Bronchial epithelial cell (primary cell): ENCODE data around the gene TTLL13. TPM values are rescaled to one million over a fixed set of nuclear protein-coding genes. Genes with fewer than 3 reads are reported as not detected.

Experiments
- DNase-seq: peaks from one replicate; pipeline ENCODE4 v3.0.0-alpha.2; 2010; ENCODE audit warnings: low read depth
- FAIRE-seq: peaks from 2 replicates; lab custom pipeline; 2011; peaks lifted over from hg19 to GRCh38; lab: Jason Lieb, UNC
- H3K27me3 ChIP-seq: 2 replicates; pipeline ENCODE4 v1.5.1; 2011; ENCODE audit warnings: low read length; ENCODE audit not compliant: control insufficient read depth, insufficient read depth
- H3K36me3 ChIP-seq: 2 replicates; pipeline ENCODE4 v1.5.1; 2011; ENCODE audit warnings: low read length; ENCODE audit not compliant: control insufficient read depth, insufficient read depth
- H3K4me3 ChIP-seq: 2 replicates; pipeline ENCODE4 v1.5.1; 2011; ENCODE audit warnings: mild to moderate bottlenecking, low read depth, low read length, control low read depth
- total RNA-seq: library from RNA; depleted of rRNA; stranded (reverse); fragments of >200 nt; gene quantifications from 2 replicates; pipeline ENCODE4 v1.2.1, GENCODE V29; 2014
- TF ChIP-seq, protein P1 (sequence below): IDR thresholded peaks from 2 replicates; pipeline ENCODE4 v1.5.1; 2011; ENCODE audit warnings: mild to moderate bottlenecking, moderate library complexity, low read length, control low read depth, inconsistent platforms; ENCODE audit not compliant: insufficient read depth, severe bottlenecking

The TTLL13 gene
- total RNA-seq, 1 donor from 2014 or later = under 0.01 TPM

DNA sequence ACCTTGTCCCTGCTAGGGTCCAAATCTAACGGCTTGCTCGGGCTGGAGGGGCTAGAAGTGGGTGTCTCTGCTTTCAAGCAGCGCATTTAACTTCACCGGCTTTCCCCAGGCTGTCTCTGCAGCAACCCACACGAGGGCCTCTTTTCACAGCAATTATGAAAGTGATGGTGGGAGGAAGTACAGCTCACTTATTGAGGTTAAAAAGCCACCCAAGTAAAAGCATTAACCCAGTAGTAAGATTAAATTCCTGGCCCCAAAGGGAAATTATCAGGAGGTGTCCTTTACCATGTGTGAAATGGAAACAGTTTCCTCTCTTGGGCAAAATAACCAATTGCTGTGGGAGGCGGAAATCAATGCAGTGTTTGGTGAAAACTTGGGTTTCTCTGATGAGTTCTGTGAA lies 57.2 kb downstream of the TTLL13 start:
- no peak overlapping the region for H3K4me3 ChIP-seq
- TF ChIP-seq, protein P1, sequence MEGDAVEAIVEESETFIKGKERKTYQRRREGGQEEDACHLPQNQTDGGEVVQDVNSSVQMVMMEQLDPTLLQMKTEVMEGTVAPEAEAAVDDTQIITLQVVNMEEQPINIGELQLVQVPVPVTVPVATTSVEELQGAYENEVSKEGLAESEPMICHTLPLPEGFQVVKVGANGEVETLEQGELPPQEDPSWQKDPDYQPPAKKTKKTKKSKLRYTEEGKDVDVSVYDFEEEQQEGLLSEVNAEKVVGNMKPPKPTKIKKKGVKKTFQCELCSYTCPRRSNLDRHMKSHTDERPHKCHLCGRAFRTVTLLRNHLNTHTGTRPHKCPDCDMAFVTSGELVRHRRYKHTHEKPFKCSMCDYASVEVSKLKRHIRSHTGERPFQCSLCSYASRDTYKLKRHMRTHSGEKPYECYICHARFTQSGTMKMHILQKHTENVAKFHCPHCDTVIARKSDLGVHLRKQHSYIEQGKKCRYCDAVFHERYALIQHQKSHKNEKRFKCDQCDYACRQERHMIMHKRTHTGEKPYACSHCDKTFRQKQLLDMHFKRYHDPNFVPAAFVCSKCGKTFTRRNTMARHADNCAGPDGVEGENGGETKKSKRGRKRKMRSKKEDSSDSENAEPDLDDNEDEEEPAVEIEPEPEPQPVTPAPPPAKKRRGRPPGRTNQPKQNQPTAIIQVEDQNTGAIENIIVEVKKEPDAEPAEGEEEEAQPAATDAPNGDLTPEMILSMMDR = no peak
- no peak for FAIRE-seq
- H3K27me3 ChIP-seq = no peaks in the 10 kb centered on the region
- no peak for DNase-seq
- H3K36me3 ChIP-seq = no peaks in the 10 kb centered on the region

DNA sequence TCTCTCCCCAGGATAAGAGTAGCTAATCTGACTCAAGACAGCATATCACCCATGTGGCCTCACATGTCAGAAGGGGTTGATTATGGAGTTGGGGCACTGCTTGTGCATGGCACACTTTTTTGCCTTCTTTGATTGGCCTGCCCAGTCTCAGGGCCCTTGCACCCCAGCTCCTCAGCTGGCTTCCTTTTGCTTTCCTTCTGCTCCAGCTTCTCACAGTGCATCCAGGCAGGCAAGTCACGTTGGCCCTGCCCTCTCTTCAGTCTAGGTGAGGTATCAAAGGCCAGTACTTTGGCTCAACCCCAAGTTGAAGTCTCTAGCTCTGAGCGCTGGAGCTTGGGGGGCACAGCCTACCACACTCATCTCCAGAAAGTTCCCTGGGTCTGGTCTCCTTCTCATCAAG lies 58.3 kb downstream of the TTLL13 start:
- DNase-seq (no peak), FAIRE-seq (no peak)
- H3K27me3 ChIP-seq = no peaks in the 10 kb centered on the region
- no peak overlapping the region for H3K4me3 ChIP-seq
- TF ChIP-seq, protein P1 = no peak
- no peaks in the 10 kb centered on the region for H3K36me3 ChIP-seq

DNA sequence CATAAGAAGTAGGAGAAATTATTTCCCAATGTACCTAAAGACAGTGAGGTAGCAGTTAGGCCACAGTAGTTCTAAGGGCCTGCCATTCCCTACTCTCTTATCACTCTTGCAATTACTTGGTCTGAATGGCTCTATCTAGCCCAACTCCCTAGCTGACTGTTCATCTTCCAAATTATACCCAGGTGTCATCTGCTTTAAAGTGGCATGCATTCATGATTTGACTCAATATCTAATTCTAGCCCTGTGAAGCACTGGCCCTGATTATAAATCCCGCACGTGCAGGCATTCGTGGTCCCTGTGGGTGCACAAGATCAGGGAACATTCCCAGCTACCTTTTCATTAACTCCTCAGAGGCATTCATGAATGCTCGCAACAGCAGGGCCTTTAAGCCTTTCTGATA lies 59.7 kb downstream of the TTLL13 start:
- H3K36me3 ChIP-seq = no peaks in the 10 kb centered on the region
- FAIRE-seq = no peak
- TF ChIP-seq, protein P1 = no peak
- H3K4me3 ChIP-seq = no peak overlapping the region
- H3K27me3 ChIP-seq = no peaks in the 10 kb centered on the region
- DNase-seq = no peak

Other genes with a start within 250 kb of the TTLL13 start
- gene ZNF710, start 248.2 kb upstream of the TTLL13 start, total RNA-seq = 7.6 and 11.9 TPM in 2 replicates
- gene IDH2, start 147.1 kb upstream of the TTLL13 start, total RNA-seq = 29.5 and 59.0 TPM in 2 replicates
- gene SEMA4B, start 48.2 kb upstream of the TTLL13 start, total RNA-seq = 90.6 and 156 TPM in 2 replicates
- gene CIB1, start 15.6 kb upstream of the TTLL13 start, total RNA-seq = 41.1 and 50.2 TPM in 2 replicates
- 2.0 and 2.9 TPM in 2 replicates for gene GDPGP1, start 15.3 kb upstream of the TTLL13 start, total RNA-seq
- 99.1 and 114 TPM in 2 replicates for gene NGRN, start 16.1 kb downstream of the TTLL13 start, total RNA-seq
- gene ZNF774, start 102.7 kb downstream of the TTLL13 start, total RNA-seq = 3.3 and 4.2 TPM in 2 replicates
- gene IQGAP1, start 138.7 kb downstream of the TTLL13 start, total RNA-seq = 163 and 276 TPM in 2 replicates